Measurements from ENCODE around the gene FEZF2. TPM values are rescaled to one million over a fixed set of nuclear protein-coding genes. Genes with fewer than 3 reads are reported as not detected.

FEZF2 gene
- total and polyA plus RNA-seq, 9 of the 15 experiments (the other 6 are each of a cell fraction or from before 2014, with no cell fraction given), result not detected

DNA sequence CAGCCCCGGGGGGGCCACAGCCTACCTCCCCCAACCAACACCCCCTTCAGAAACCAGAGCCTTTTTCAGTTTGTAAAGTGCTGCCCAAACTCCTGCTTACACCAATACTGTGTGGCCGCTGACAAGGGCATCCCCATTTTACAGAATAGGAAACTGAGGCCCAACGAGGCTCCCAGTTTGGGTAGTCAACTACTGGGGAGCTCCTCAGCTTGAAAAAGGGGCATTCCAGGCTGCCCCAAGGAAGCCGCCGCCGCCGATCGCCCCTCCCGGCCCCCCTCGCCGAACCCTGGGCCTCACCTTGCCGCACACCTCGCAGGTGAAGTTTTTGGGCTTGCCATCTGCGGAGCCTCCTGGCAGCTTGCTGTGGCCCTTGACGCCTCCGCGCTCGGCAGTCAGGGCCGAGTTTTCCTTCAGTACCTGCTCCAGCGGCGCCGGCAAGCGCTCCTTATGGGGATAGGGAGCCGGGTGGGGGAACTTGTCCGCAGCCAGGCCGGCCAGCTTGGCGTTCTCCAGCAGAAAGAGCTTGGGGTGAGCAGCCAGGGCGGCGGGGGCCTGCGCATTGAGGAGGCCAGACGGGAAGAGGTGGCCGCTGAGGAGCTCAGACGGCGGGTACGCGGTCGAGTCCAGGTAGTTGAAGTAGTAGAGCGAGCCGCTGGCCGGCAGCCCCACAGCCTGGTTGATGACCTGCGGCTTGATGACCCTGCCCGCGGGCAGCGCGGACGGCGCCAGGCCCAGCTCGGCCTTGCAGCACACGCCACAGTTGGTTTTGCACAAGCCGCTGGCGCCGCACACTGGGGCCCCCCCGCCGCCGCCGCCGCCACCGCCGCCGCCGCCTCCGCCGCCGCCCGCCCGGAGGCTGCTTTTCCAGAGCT lies 1.4 kb downstream of the FEZF2 start:
- Histone ChIP-seq H3K9ac (ENCODE audit: insufficient read depth in 1 of 2, low read depth in 2 of 2, low read length in 2 of 2) (no peak overlapping the region), H3K9me3 (replicated peaks; ENCODE audit: control insufficient read depth, insufficient read depth, low read depth, low read length) (no peaks in the 10 kb centered on the region), H3K4me3 (no peak overlapping the region), H2AFZ (ENCODE audit: low read depth, low read length) (no peak overlapping the region), H3K27me3 (ENCODE audit: control insufficient read depth in 2 of 2, insufficient read depth in 2 of 2, low read length in 2 of 2) (peaks cover 0 to 54% of the 10 kb centered on the region in 2 experiments; a peak in 2 of 5 replicates), H3K4me2 (ENCODE audit: insufficient read depth, low read length) (no peak overlapping the region), H3K4me1 (replicated peaks in 1 of 2; ENCODE audit: control insufficient read depth in 2 of 2, insufficient read depth in 2 of 2, low read length in 2 of 2) (no peaks in the 10 kb centered on the region), H4K20me1 (replicated peaks; ENCODE audit: control insufficient read depth, insufficient read depth, low read length) (no peaks in the 10 kb centered on the region), H3K9me1 (ENCODE audit: control insufficient read depth, insufficient read depth, low read length) (no peaks in the 10 kb centered on the region), H3K27ac (ENCODE audit: extremely low read depth, low read depth, low read length) (no peak overlapping the region), H3K79me2 (ENCODE audit: control insufficient read depth, insufficient read depth, low read length) (no peaks in the 10 kb centered on the region), H3K36me3 (ENCODE audit: control insufficient read depth, insufficient read depth, low read length) (no peaks in the 10 kb centered on the region)
- no peak for TF ChIP-seq ERF (CRISPR knock-in tag; IDR thresholded peaks at IDR 0.05)
- TF ChIP-seq, protein P1, sequence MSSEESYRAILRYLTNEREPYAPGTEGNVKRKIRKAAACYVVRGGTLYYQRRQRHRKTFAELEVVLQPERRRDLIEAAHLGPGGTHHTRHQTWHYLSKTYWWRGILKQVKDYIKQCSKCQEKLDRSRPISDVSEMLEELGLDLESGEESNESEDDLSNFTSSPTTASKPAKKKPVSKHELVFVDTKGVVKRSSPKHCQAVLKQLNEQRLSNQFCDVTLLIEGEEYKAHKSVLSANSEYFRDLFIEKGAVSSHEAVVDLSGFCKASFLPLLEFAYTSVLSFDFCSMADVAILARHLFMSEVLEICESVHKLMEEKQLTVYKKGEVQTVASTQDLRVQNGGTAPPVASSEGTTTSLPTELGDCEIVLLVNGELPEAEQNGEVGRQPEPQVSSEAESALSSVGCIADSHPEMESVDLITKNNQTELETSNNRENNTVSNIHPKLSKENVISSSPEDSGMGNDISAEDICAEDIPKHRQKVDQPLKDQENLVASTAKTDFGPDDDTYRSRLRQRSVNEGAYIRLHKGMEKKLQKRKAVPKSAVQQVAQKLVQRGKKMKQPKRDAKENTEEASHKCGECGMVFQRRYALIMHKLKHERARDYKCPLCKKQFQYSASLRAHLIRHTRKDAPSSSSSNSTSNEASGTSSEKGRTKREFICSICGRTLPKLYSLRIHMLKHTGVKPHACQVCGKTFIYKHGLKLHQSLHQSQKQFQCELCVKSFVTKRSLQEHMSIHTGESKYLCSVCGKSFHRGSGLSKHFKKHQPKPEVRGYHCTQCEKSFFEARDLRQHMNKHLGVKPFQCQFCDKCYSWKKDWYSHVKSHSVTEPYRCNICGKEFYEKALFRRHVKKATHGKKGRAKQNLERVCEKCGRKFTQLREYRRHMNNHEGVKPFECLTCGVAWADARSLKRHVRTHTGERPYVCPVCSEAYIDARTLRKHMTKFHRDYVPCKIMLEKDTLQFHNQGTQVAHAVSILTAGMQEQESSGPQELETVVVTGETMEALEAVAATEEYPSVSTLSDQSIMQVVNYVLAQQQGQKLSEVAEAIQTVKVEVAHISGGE (CRISPR knock-in tag; IDR thresholded peaks at IDR 0.05), result peak in 1 of 3 experiments; percentile 19; a peak in 1 of 6 replicates
- no peak for TF ChIP-seq CBX3 (IDR thresholded peaks at IDR 0.05; ENCODE audit: borderline replicate concordance in 1 of 2, low read length in 2 of 2)
- TF ChIP-seq FUS (optimal IDR thresholded peaks at IDR 0.05; ENCODE audit: low read depth, low read length), result no peak
- TF ChIP-seq POLR2G (IDR thresholded peaks at IDR 0.05; ENCODE audit: low read depth, low read length), result no peak
- TF ChIP-seq ZNF830 (CRISPR knock-in tag; IDR thresholded peaks at IDR 0.05), result no peak
- FAIRE-seq (no peak), ATAC-seq (no peak), DNase-seq (ENCODE audit: extremely low read depth in 1 of 4, low spot score in 3 of 4) (no peak)
- no TSS peak for BruUV-seq (replicated peaks)
- WGBS (ENCODE audit: insufficient coverage, low coverage, missing lambda C conversion rate), result 5% methylated on average over 22 of the region's 66 CpGs
- ChIA-PET CTCF (ENCODE audit: low intra/inter-chr PET ratio) (no interaction called here), POLR2A (no interaction called here)
- intact Hi-C loops (cut with micrococcal nuclease) (no loop called here), in situ Hi-C loops (cut with MboI) (no loop called here)
